MM.1S (cell line): ENCODE results near the gene SARNP.

Experiments used
- CTCF ChIP-seq: fragments of 300-600 bp; sonication (generic); IDR thresholded peaks from 2 replicates; pipeline ENCODE4 v1.5.1; 2016; ENCODE audit warnings: antibody characterized with exemption, low read length, mixed read lengths
- EZH2 ChIP-seq: fragments of 300-600 bp; sonication (generic); optimal IDR thresholded peaks from 2 replicates; pipeline ENCODE3; 2017; ENCODE audit warnings: low read depth, mild to moderate bottlenecking, antibody characterized with exemption, low read length, mixed read lengths
- EZH2phosphoT487 ChIP-seq: fragments of 300-600 bp; sonication (generic); IDR thresholded peaks from 2 replicates; pipeline ENCODE4 v1.6.1; 2018; ENCODE audit warnings: antibody characterized with exemption, low read length

DNA sequence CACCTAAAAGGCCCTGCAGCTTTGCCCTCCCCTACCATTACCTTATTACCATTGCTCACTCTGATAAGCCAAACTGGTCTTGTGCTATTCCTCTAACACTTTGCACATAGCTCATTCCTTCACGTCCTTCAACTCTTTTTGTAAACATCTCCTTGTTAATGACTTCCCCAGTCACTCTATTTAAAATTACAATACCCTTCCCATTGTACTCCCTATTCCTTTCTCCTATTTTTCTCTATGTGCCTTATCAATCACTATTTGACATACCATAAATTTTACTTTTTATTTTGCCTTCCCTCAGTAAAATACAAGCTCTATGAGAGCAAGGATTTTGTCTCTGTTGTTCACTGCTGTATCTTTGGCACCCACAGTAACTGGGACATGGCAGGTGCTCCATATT is 5.4 kb downstream of the SARNP start:
- no peak for TF ChIP-seq EZH2
- TF ChIP-seq CTCF, result no peak
- TF ChIP-seq EZH2phosphoT487, result no peak
